Hepatocyte (in vitro differentiated cells): Measurements from ENCODE around the gene CLIP4.

Experiments
- CTCF ChIP-seq: fragments of 200-600 bp; sonication (generic); IDR thresholded peaks from 2 replicates; pipeline ENCODE4 v1.5.1; 2016; ENCODE audit warnings: antibody characterized with exemption, mild to moderate bottlenecking; ENCODE audit not compliant: poor library complexity
- EZH2 ChIP-seq: fragments of 200-600 bp; sonication (generic); IDR thresholded peaks from 2 replicates; pipeline ENCODE4 v1.6.1; 2016; ENCODE audit warnings: antibody characterized with exemption, mild to moderate bottlenecking, borderline replicate concordance

GRCh38 chr2:29124504-29124903, 9.3 kb downstream of the CLIP4 start:
- TF ChIP-seq EZH2 (no peak), CTCF (no peak)
